Smooth muscle cell (in vitro differentiated cells): ENCODE measurements around the gene LIN7B. TPM values are rescaled to one million over a fixed set of nuclear protein-coding genes. Genes with fewer than 3 reads are reported as not detected.
A peak's percentile ranks its signal among the peaks of the same experiment; 100 is the strongest.

ENCODE experiments used
- DNase-seq: peaks from one replicate; lab custom pipeline; 2025; ENCODE audit not compliant: unreplicated experiment; lab: John Stamatoyannopoulos, UW
- H2AFZ ChIP-seq: fragments of 200-600 bp; sonication (generic); 2 replicates; pipeline ENCODE4 v1.6.0; 2016; ENCODE audit warnings: antibody characterized with exemption, low read depth, mild to moderate bottlenecking
- H3F3A ChIP-seq: fragments of 200-600 bp; sonication (generic); 2 replicates; pipeline ENCODE4 v1.6.0; 2017; ENCODE audit warnings: antibody characterized with exemption, low read depth
- H3K27ac ChIP-seq: fragments of 200-600 bp; sonication (generic); 2 replicates; pipeline ENCODE4 v1.5.1; 2016; ENCODE audit warnings: low read depth, mild to moderate bottlenecking
- H3K27me3 ChIP-seq: fragments of 200-600 bp; sonication (generic); 2 replicates; pipeline ENCODE4 v1.6.1; 2016; ENCODE audit warnings: low read depth, mild to moderate bottlenecking
- H3K36me3 ChIP-seq: fragments of 200-600 bp; sonication (generic); 2 replicates; pipeline ENCODE4 v1.5.1; 2016; ENCODE audit warnings: low read depth
- H3K4me1 ChIP-seq: fragments of 200-600 bp; sonication (generic); 2 replicates; pipeline ENCODE4 v1.5.1; 2016; ENCODE audit warnings: low read depth
- H3K4me2 ChIP-seq: fragments of 200-600 bp; sonication (generic); 2 replicates; pipeline ENCODE4 v1.6.0; 2016; ENCODE audit warnings: mild to moderate bottlenecking
- H3K4me3 ChIP-seq: fragments of 200-600 bp; sonication (generic); 2 replicates; pipeline ENCODE4 v1.5.1; 2016; ENCODE audit warnings: mild to moderate bottlenecking
- H3K79me2 ChIP-seq: fragments of 200-600 bp; sonication (generic); 2 replicates; pipeline ENCODE4 v1.6.0; 2016; ENCODE audit warnings: low read depth, mild to moderate bottlenecking
- H3K9ac ChIP-seq: fragments of 200-600 bp; sonication (generic); 2 replicates; pipeline ENCODE4 v1.6.0; 2016; ENCODE audit warnings: low read depth
- H3K9me3 ChIP-seq: fragments of 200-600 bp; sonication (generic); replicated peaks from 2 replicates; pipeline ENCODE4 v1.5.1; 2016; ENCODE audit warnings: low read depth
- H4K20me1 ChIP-seq: fragments of 200-600 bp; sonication (generic); 2 replicates; pipeline ENCODE4 v1.6.0; 2016; ENCODE audit warnings: low read depth
- CTCF ChIP-seq: fragments of 200-600 bp; sonication (generic); IDR thresholded peaks from 2 replicates; pipeline ENCODE4 v1.5.1; 2017; ENCODE audit warnings: borderline replicate concordance, mild to moderate bottlenecking, antibody characterized with exemption; ENCODE audit not compliant: insufficient read depth, poor library complexity, severe bottlenecking
- WGBS: methylation state at CpG from one replicate; pipeline ENCODE4 v1.1.7; 2016; ENCODE audit warnings: low lambda C conversion rate; 5-methylcytosine and 5-hydroxymethylcytosine counted together
- polyA plus RNA-seq: library from polyadenylated mRNA; unstranded; fragments of >200 nt; fragmentation: Nextera tagmentation; extraction: Ambion mirVana; gene quantifications from 2 replicates; pipeline ENCODE4 v1.2.1, GENCODE V29; 2016
- total RNA-seq: library from RNA; depleted of rRNA; stranded (reverse); fragments of >200 nt; gene quantifications from 2 replicates; pipeline ENCODE4 v1.2.3, GENCODE V29; 2014

Gene LIN7B
- total and polyA plus RNA-seq, 2 experiments from 2014 or later: 11.7 to 24.7 TPM

- no peak for DNase-seq
- TF ChIP-seq CTCF: no peak
- H3F3A ChIP-seq: peaks cover 24% of the 10 kb centered on the region
- H3K79me2 ChIP-seq: peaks cover 3% of the 10 kb centered on the region
- no peak overlapping the region for H3K27ac ChIP-seq
- H3K9ac ChIP-seq: no peak overlapping the region
- H3K4me3 ChIP-seq: no peak overlapping the region
- peaks cover 62% of the 10 kb centered on the region for H4K20me1 ChIP-seq
- no peak overlapping the region for H2AFZ ChIP-seq
- peaks cover 11% of the 10 kb centered on the region for H3K4me1 ChIP-seq
- H3K9me3 ChIP-seq: no peaks in the 10 kb centered on the region
- 66% methylated on average over 5 of the region's 5 CpGs for WGBS
- H3K36me3 ChIP-seq: no peaks in the 10 kb centered on the region
- H3K4me2 ChIP-seq: no peak overlapping the region
- H3K27me3 ChIP-seq: no peaks in the 10 kb centered on the region
Observed at GRCh38 chr19:49109051-49109450, 5.1 kb upstream of the LIN7B start.

GRCh38 chr19:49109569-49110233, 4.5 kb upstream of the LIN7B start:
- H3K4me3 ChIP-seq: no peak overlapping the region
- H2AFZ ChIP-seq: no peak overlapping the region
- no peak for TF ChIP-seq CTCF
- H4K20me1 ChIP-seq: peaks cover 55% of the 10 kb centered on the region
- 89% methylated on average over 8 of the region's 8 CpGs for whole genome bisulfite sequencing
- H3F3A ChIP-seq: peaks cover 24% of the 10 kb centered on the region
- H3K4me2 ChIP-seq: no peak overlapping the region
- H3K9me3 ChIP-seq: no peaks in the 10 kb centered on the region
- H3K36me3 ChIP-seq: no peaks in the 10 kb centered on the region
- no peak overlapping the region for H3K9ac ChIP-seq
- peaks cover 3% of the 10 kb centered on the region for H3K79me2 ChIP-seq
- no peak for DNase-seq
- H3K27me3 ChIP-seq: no peaks in the 10 kb centered on the region
- peaks cover 11% of the 10 kb centered on the region for H3K4me1 ChIP-seq
- no peak overlapping the region for H3K27ac ChIP-seq

GRCh38 chr19:49110567-49110966, 3.6 kb upstream of the LIN7B start:
- Histone ChIP-seq H3F3A (peaks cover 27% of the 10 kb centered on the region), H4K20me1 (peaks cover 48% of the 10 kb centered on the region), H3K27me3 (no peaks in the 10 kb centered on the region), H3K9me3 (no peaks in the 10 kb centered on the region), H3K4me2 (peak overlapping the region; percentile 18), H3K9ac (no peak overlapping the region), H3K79me2 (peaks cover 3% of the 10 kb centered on the region), H3K4me1 (peaks cover 11% of the 10 kb centered on the region), H2AFZ (no peak overlapping the region), H3K27ac (peak overlapping the region; percentile 59), H3K4me3 (no peak overlapping the region), H3K36me3 (no peaks in the 10 kb centered on the region)
- no peak for TF ChIP-seq CTCF
- 26% methylated on average over 3 of the region's 3 CpGs for WGBS
- DNase-seq: no peak
